Measurements from ENCODE around the gene CYB561. TPM values are rescaled to one million over a fixed set of nuclear protein-coding genes. Genes with fewer than 3 reads are reported as not detected.

CYB561 gene, protein sequence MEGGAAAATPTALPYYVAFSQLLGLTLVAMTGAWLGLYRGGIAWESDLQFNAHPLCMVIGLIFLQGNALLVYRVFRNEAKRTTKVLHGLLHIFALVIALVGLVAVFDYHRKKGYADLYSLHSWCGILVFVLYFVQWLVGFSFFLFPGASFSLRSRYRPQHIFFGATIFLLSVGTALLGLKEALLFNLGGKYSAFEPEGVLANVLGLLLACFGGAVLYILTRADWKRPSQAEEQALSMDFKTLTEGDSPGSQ
- 32.2 and 33.6 TPM in 2 replicates for total RNA-seq

DNA sequence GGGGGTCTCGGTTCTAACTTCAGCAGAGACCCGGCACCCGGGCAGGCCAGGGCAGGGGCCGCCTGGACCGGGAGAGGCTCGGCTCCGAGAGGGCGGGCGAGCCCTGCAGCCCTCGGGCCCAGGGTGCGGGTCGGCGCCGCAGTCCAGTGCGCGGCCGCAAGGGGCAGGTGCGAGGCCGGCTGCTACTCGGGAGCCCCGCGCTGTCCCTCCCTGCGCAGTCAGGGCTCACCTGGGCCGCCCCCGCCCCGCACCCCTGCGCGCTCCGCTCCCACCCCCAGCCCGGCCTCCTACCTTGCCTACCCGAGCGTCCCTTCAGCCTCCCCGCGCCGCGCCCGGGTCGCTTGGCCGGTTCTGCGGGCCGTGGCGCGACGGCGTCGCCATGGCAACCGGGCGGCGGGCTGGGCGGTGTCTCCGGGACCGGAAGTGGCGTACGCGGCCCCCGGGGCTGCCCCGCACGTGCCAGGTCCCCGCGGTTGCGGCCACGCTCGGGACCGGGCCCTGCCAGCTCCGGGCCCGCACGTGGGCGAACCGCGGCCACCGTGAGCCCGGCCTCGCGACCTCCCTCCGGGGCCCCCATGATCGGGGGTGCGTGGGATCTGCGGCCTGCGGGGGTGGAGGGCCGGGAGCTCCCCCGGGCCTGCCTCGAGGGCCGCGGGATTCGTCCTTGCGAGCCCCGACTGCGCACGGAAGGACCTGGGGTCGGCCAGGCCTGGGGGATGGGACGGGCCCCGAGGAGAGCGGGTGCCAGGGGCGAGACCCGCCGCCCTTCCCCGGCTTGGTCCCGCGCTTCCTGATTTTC, at the start of gene CYB561:
Gene CYB561 (minus strand): TSS at position 353 of the 799 bp plus-strand sequence. CDS start 8,759 bp downstream, outside the sequence.
- peak within 1 kb of the TSS; percentile 83 for H3K4me2 ChIP-seq (ENCODE audit: insufficient read depth, low read length)
- peak within 1 kb of the TSS; percentile 78 for H3K4me3 ChIP-seq (ENCODE audit: insufficient read depth, low read length)
- no peaks in the 10 kb centered on the region for H3K9me3 ChIP-seq (ENCODE audit: low read depth, low read length)
- TF ChIP-seq, protein P1, sequence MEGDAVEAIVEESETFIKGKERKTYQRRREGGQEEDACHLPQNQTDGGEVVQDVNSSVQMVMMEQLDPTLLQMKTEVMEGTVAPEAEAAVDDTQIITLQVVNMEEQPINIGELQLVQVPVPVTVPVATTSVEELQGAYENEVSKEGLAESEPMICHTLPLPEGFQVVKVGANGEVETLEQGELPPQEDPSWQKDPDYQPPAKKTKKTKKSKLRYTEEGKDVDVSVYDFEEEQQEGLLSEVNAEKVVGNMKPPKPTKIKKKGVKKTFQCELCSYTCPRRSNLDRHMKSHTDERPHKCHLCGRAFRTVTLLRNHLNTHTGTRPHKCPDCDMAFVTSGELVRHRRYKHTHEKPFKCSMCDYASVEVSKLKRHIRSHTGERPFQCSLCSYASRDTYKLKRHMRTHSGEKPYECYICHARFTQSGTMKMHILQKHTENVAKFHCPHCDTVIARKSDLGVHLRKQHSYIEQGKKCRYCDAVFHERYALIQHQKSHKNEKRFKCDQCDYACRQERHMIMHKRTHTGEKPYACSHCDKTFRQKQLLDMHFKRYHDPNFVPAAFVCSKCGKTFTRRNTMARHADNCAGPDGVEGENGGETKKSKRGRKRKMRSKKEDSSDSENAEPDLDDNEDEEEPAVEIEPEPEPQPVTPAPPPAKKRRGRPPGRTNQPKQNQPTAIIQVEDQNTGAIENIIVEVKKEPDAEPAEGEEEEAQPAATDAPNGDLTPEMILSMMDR (IDR thresholded peaks at IDR 0.05; ENCODE audit: extremely low read depth, low read depth, low read length) = peak; percentile 24
- no peaks in the 10 kb centered on the region for H4K20me1 ChIP-seq (ENCODE audit: insufficient read depth, low read length)
- peaks cover 27% of the 10 kb centered on the region for H3K4me1 ChIP-seq (ENCODE audit: insufficient read depth, low read length)
- peak within 1 kb of the TSS; percentile 74 for H3K27ac ChIP-seq (ENCODE audit: low read depth, low read length)
- no peaks in the 10 kb centered on the region for H3K36me3 ChIP-seq (ENCODE audit: insufficient read depth, low read length)
- DNase-seq (ENCODE audit: insufficient read length, low spot score, missing footprints) = peak; percentile 99
- no peaks in the 10 kb centered on the region for H3K27me3 ChIP-seq (ENCODE audit: insufficient read depth, low read length)
- no peaks in the 10 kb centered on the region for H3K79me2 ChIP-seq (ENCODE audit: insufficient read depth, low read length)
- peak within 1 kb of the TSS; percentile 84 for H2AFZ ChIP-seq (ENCODE audit: low read length)

DNA sequence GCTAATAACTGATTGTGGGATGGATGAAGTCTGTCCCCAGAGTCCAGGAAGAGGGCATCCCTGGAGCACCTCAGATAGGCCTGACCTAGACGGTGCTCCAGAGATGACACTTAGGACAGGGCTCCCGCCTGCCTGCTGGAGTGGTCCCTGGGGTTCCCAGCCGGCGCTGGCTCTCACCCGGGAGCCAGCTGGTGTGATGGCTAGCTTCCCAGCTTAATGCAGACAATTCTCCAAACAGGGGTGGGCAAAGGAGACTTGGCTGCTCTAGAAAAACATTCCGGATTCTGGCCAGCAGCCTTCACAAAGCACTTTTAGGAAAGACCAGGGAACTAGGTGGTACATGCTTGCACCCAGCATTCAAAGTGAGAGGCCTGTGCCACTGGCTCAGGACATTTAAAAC, 49.4 kb upstream of the CYB561 start:
- Histone ChIP-seq H3K4me1 (ENCODE audit: insufficient read depth, low read length) (peaks cover 4% of the 10 kb centered on the region), H2AFZ (ENCODE audit: low read length) (no peak overlapping the region), H3K27ac (ENCODE audit: low read depth, low read length) (no peak overlapping the region), H4K20me1 (ENCODE audit: insufficient read depth, low read length) (no peaks in the 10 kb centered on the region), H3K4me2 (ENCODE audit: insufficient read depth, low read length) (no peak overlapping the region), H3K27me3 (ENCODE audit: insufficient read depth, low read length) (peaks cover 6% of the 10 kb centered on the region), H3K79me2 (ENCODE audit: insufficient read depth, low read length) (no peaks in the 10 kb centered on the region), H3K9me3 (ENCODE audit: low read depth, low read length) (no peaks in the 10 kb centered on the region), H3K4me3 (ENCODE audit: insufficient read depth, low read length) (no peak overlapping the region), H3K36me3 (ENCODE audit: insufficient read depth, low read length) (no peaks in the 10 kb centered on the region)
- TF ChIP-seq, protein P1 (IDR thresholded peaks at IDR 0.05; ENCODE audit: extremely low read depth, low read depth, low read length) = no peak
- peak; percentile 62 for DNase-seq (ENCODE audit: insufficient read length, low spot score, missing footprints)

DNA sequence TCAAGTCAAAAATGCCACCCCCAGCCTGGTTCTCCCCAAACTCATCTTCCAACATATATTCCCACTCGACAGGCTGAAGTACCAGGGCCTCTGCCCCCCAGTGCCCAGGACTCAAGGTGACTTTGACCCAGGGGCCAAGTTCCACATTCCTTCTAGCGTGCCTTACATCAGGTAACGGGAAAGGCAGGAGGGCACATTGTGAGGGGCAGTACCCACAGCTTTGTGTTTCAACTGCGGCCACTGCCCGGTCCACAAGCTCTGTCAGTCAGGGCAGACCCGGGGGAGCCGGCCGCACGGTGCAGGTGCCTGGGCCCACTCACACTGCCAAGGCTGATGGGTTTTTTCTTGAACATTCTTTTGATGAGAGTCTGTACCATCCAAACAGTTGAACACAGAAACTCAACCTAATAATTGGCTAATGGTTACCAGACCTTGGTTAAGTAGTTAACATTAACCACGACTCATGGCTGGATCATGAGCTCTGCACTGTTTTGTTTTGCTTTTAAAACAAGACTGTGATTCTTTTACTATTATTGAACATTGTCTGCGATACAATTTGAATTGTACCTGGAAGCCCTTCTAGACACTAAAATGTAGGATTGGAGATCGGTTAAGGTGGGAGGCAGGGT, 48.3 kb upstream of the CYB561 start:
- TF ChIP-seq, protein P1 (IDR thresholded peaks at IDR 0.05; ENCODE audit: extremely low read depth, low read depth, low read length) = no peak
- no peaks in the 10 kb centered on the region for H4K20me1 ChIP-seq (ENCODE audit: insufficient read depth, low read length)
- no peak overlapping the region for H3K4me2 ChIP-seq (ENCODE audit: insufficient read depth, low read length)
- H3K9me3 ChIP-seq (ENCODE audit: low read depth, low read length) = no peaks in the 10 kb centered on the region
- H3K27me3 ChIP-seq (ENCODE audit: insufficient read depth, low read length) = peaks cover 12% of the 10 kb centered on the region
- DNase-seq (ENCODE audit: insufficient read length, low spot score, missing footprints) = peak; percentile 60
- H3K4me3 ChIP-seq (ENCODE audit: insufficient read depth, low read length) = no peak overlapping the region
- H3K4me1 ChIP-seq (ENCODE audit: insufficient read depth, low read length) = peaks cover 4% of the 10 kb centered on the region
- no peak overlapping the region for H2AFZ ChIP-seq (ENCODE audit: low read length)
- H3K36me3 ChIP-seq (ENCODE audit: insufficient read depth, low read length) = no peaks in the 10 kb centered on the region
- H3K27ac ChIP-seq (ENCODE audit: low read depth, low read length) = no peak overlapping the region
- no peaks in the 10 kb centered on the region for H3K79me2 ChIP-seq (ENCODE audit: insufficient read depth, low read length)

DNA sequence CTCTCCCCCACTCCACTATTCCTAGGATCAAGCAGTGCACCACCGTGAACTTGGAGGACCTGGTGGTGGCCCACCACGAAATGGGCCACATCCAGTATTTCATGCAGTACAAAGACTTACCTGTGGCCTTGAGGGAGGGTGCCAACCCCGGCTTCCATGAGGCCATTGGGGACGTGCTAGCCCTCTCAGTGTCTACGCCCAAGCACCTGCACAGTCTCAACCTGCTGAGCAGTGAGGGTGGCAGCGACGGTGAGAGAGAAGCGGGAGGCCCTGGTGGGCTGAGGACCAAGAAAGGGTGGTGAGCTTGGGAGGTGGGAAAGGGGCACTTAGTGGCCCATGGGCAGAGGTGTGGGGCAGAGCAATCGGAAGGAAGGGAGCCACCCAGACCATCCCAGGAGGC, 47.3 kb upstream of the CYB561 start:
- no peak overlapping the region for H2AFZ ChIP-seq (ENCODE audit: low read length)

More for the DNA sequence above, 47.3 kb upstream of the CYB561 start:
- Histone ChIP-seq H3K4me3 (ENCODE audit: insufficient read depth, low read length) (no peak overlapping the region), H3K9me3 (ENCODE audit: low read depth, low read length) (no peaks in the 10 kb centered on the region), H3K27ac (ENCODE audit: low read depth, low read length) (no peak overlapping the region), H4K20me1 (ENCODE audit: insufficient read depth, low read length) (no peaks in the 10 kb centered on the region), H3K4me1 (ENCODE audit: insufficient read depth, low read length) (peaks cover 2% of the 10 kb centered on the region), H3K79me2 (ENCODE audit: insufficient read depth, low read length) (no peaks in the 10 kb centered on the region), H3K27me3 (ENCODE audit: insufficient read depth, low read length) (peaks cover 12% of the 10 kb centered on the region), H3K4me2 (ENCODE audit: insufficient read depth, low read length) (no peak overlapping the region), H3K36me3 (ENCODE audit: insufficient read depth, low read length) (no peaks in the 10 kb centered on the region)
- TF ChIP-seq, protein P1 (IDR thresholded peaks at IDR 0.05; ENCODE audit: extremely low read depth, low read depth, low read length) = no peak
- peak; percentile 68 for DNase-seq (ENCODE audit: insufficient read length, low spot score, missing footprints)
